Measurements from ENCODE around the gene HILPDA.

- TF ChIP-seq POLR2A (IDR thresholded peaks at IDR 0.05) (no peak), CTCF (IDR thresholded peaks at IDR 0.05) (no peak)
Measured at GRCh38 chr7:128442356-128442755, 13.3 kb upstream of the HILPDA start.
